HFFc6 (cell line): ENCODE measurements around the gene THAP3. TPM values are rescaled to one million over a fixed set of nuclear protein-coding genes. Genes with fewer than 3 reads are reported as not detected.
A peak's percentile ranks its signal among the peaks of the same experiment; 100 is the strongest.

ENCODE experiments used
- DNase-seq: peaks from one replicate; pipeline ENCODE4 v3.0.0-alpha.2; 2018
- H3K27ac Mint-ChIP-seq: 2 replicates; pipeline ENCODE4 v1.8.0; 2020; ENCODE audit warnings: mild to moderate bottlenecking, mixed read lengths
- H3K27me3 Mint-ChIP-seq: 2 replicates; pipeline ENCODE4 v1.8.0; 2021; ENCODE audit warnings: mild to moderate bottlenecking, moderate library complexity, mixed read lengths; ENCODE audit not compliant: insufficient read depth
- H3K36me3 Mint-ChIP-seq: 2 replicates; pipeline ENCODE4 v1.8.0; 2021; ENCODE audit warnings: low read depth, mixed read lengths
- H3K4me1 Mint-ChIP-seq: 2 replicates; pipeline ENCODE4 v1.8.0; 2020; ENCODE audit warnings: low read depth, mixed read lengths
- H3K4me3 Mint-ChIP-seq: 2 replicates; pipeline ENCODE4 v1.8.0; 2020; ENCODE audit warnings: mild to moderate bottlenecking, moderate library complexity, mixed read lengths
- H3K9me3 Mint-ChIP-seq: 2 replicates; pipeline ENCODE4 v1.8.0; 2020; ENCODE audit warnings: mild to moderate bottlenecking, mixed read lengths
- CTCF ChIP-seq: fragments of 200-600 bp; sonication (generic); IDR thresholded peaks from 2 replicates; pipeline ENCODE4 v1.5.0; 2021; ENCODE audit warnings: antibody characterized with exemption, mild to moderate bottlenecking
- total RNA-seq, 6 experiments: library from RNA; stranded (reverse); fragmentation: NEBNext Ultra II Directional; extraction: Animal tissue kit (Norgen Biotek cat#: 25700); gene quantifications; 2 replicates in 1 of 6; 3 replicates in 5 of 6; pipeline ENCODE4 v1.2.3, GENCODE V29; 2021

The THAP3 gene
- total RNA-seq, 6 experiments from 2014 or later: 12.9 to 18.2 (median 16.2) TPM

GRCh38 chr1:6588893-6589520 lies 35.7 kb upstream of the THAP3 start:
- Mint-ChIP-seq H3K27me3 (0 out of 2 replicates have a peak, but pooled peaks cover 4% of the 10 kb centered on the region), H3K4me1 (0 out of 2 replicates have a peak, but pooled peaks cover 4% of the 10 kb centered on the region), H3K4me3 (no peak overlapping the region), H3K27ac (no peak overlapping the region), H3K9me3 (no peaks in the 10 kb centered on the region), H3K36me3 (peaks cover 2% of the 10 kb centered on the region; the same call in 1 of the 2 replicates)
- DNase-seq: no peak
- no peak for TF ChIP-seq CTCF

GRCh38 chr1:6590046-6590445 lies 34.6 kb upstream of the THAP3 start:
- peak overlapping the region; percentile 29; the same call in 1 of the 2 replicates for H3K27ac Mint-ChIP-seq
- no peaks in the 10 kb centered on the region for H3K9me3 Mint-ChIP-seq
- no peak for DNase-seq
- no peak overlapping the region for H3K4me3 Mint-ChIP-seq
- no peak for TF ChIP-seq CTCF
- H3K36me3 Mint-ChIP-seq: peaks cover 4% of the 10 kb centered on the region; the same call in 1 of the 2 replicates
- 0 out of 2 replicates have a peak, but pooled peaks cover 4% of the 10 kb centered on the region for H3K4me1 Mint-ChIP-seq
- 0 out of 2 replicates have a peak, but pooled peaks cover 4% of the 10 kb centered on the region for H3K27me3 Mint-ChIP-seq

GRCh38 chr1:6591222-6591621 lies 33.4 kb upstream of the THAP3 start:
- 0 out of 2 replicates have a peak, but pooled peaks cover 4% of the 10 kb centered on the region for H3K4me1 Mint-ChIP-seq
- peaks cover 9% of the 10 kb centered on the region for H3K36me3 Mint-ChIP-seq

GRCh38 chr1:6591644-6592043 lies 33.0 kb upstream of the THAP3 start:
- Mint-ChIP-seq H3K4me3 (no peak overlapping the region), H3K36me3 (peaks cover 12% of the 10 kb centered on the region), H3K27me3 (0 out of 2 replicates have a peak, but pooled peaks cover 4% of the 10 kb centered on the region), H3K9me3 (no peaks in the 10 kb centered on the region), H3K4me1 (0 out of 2 replicates have a peak, but pooled peaks cover 4% of the 10 kb centered on the region), H3K27ac (no peak overlapping the region)
- no peak for TF ChIP-seq CTCF
- DNase-seq: no peak

More at GRCh38 chr1:6591222-6591621, 33.4 kb upstream of the THAP3 start:
- TF ChIP-seq CTCF: no peak
- Mint-ChIP-seq H3K4me3 (no peak overlapping the region), H3K27me3 (0 out of 2 replicates have a peak, but pooled peaks cover 4% of the 10 kb centered on the region), H3K27ac (no peak overlapping the region), H3K9me3 (no peaks in the 10 kb centered on the region)
- no peak for DNase-seq

GRCh38 chr1:6592441-6592840 lies 32.2 kb upstream of the THAP3 start:
- Mint-ChIP-seq H3K27ac (no peak overlapping the region), H3K27me3 (0 out of 2 replicates have a peak, but pooled peaks cover 4% of the 10 kb centered on the region), H3K36me3 (peaks cover 12% of the 10 kb centered on the region), H3K4me3 (no peak overlapping the region), H3K4me1 (0 out of 2 replicates have a peak, but pooled peaks cover 4% of the 10 kb centered on the region), H3K9me3 (no peaks in the 10 kb centered on the region)
- TF ChIP-seq CTCF: no peak
- DNase-seq: no peak
